Measurements from ENCODE around the gene AFAP1. TPM values are rescaled to one million over a fixed set of nuclear protein-coding genes. Genes with fewer than 3 reads are reported as not detected.
A peak's percentile ranks its signal among the peaks of the same experiment; 100 is the strongest.

Gene AFAP1
- total and polyA plus RNA-seq, 2 of the 8 experiments (the other 6 are each of a cell fraction or from before 2014, with no cell fraction given) = 3.6 to 18.2 TPM

GRCh38 chr4:7774301-7775294 lies 165.1 kb downstream of the AFAP1 start:
- no peak overlapping the region for H3K14ac ChIP-seq (ENCODE audit: insufficient read length)
- TF ChIP-seq SP2 (IDR thresholded peaks at IDR 0.05; ENCODE audit: low read length) (no peak), CHD1 (IDR thresholded peaks at IDR 0.05; ENCODE audit: low read depth, low read length) (no peak), CBX5 (IDR thresholded peaks at IDR 0.05; ENCODE audit: low read depth, low read length) (no peak)

More at GRCh38 chr4:7774301-7775294, 165.1 kb downstream of the AFAP1 start:
- H3K4me1 ChIP-seq (replicated peaks in 1 of 4; ENCODE audit: control insufficient read depth in 3 of 4, insufficient read depth in 4 of 4, low read length in 3 of 4) = peaks cover 0 to 6% (median 1%) of the 10 kb centered on the region in 4 experiments; a peak in 4 of 7 replicates
- H3K4me3 ChIP-seq (ENCODE audit: extremely low read depth in 1 of 4, insufficient read depth in 2 of 4, low read depth in 3 of 4, low read length in 4 of 4) = no peak overlapping the region
- H3K27ac ChIP-seq (ENCODE audit: low read depth, low read length) = no peak overlapping the region
- H3K36me3 ChIP-seq (ENCODE audit: control insufficient read depth in 2 of 4, insufficient read depth in 4 of 4, low read length in 3 of 4) = peaks cover 0 to 18% (median 4%) of the 10 kb centered on the region in 4 experiments; a peak in 3 of 8 replicates
- CTCF ChIA-PET (ENCODE audit: partially characterized antibody) = interaction anchor here (0.7 to 4.0 kb wide), 5 partner anchors 13 to 269 kb away, joined by 3 to 23 read pairs (median 3); no protein-coding TSS in a partner anchor
- no peaks in the 10 kb centered on the region; the same call in 1 of the 2 replicates for H3K79me1 ChIP-seq (ENCODE audit: low read depth, low read length)
- no peak overlapping the region for H2BK20ac ChIP-seq (ENCODE audit: low read length)
- WGBS, 2 experiments (ENCODE audit: extremely low coverage in 1 of 2, insufficient coverage in 1 of 2, insufficient read length in 1 of 2, insufficient replicate concordance in 2 of 2, low coverage in 1 of 2, low lambda C conversion rate in 2 of 2, missing lambda C conversion rate in 1 of 2) = 93% methylated on average over 22 of the region's 22 CpGs; no CpG with 5 or more reads in 1 of the 2 experiments
- H2AK5ac ChIP-seq (ENCODE audit: low read depth, low read length) = no peak overlapping the region
- no peaks in the 10 kb centered on the region for H3K23me2 ChIP-seq (ENCODE audit: low read depth, low read length)
- H3K4ac ChIP-seq (replicated peaks; ENCODE audit: insufficient read length, low read depth, low read length) = no peak overlapping the region
- H3K9ac ChIP-seq (replicated peaks in 1 of 4; ENCODE audit: extremely low read depth in 1 of 4, low read depth in 3 of 4, low read length in 3 of 4) = no peak overlapping the region
- no peaks in the 10 kb centered on the region for H3K27me3 ChIP-seq (replicated peaks in 1 of 4; ENCODE audit: control insufficient read depth in 3 of 4, extremely low read depth in 1 of 4, insufficient read depth in 3 of 4, low read length in 3 of 4)
- no peak overlapping the region for H2BK12ac ChIP-seq (ENCODE audit: low read depth, low read length)
- no peak overlapping the region for H2BK120ac ChIP-seq (replicated peaks; ENCODE audit: low read depth, low read length)
- DNase-seq (ENCODE audit: low read depth in 1 of 2, low spot score in 2 of 2) (no peak), FAIRE-seq (no peak)
- H3K23ac ChIP-seq (ENCODE audit: insufficient read length) = no peak overlapping the region
- no peak overlapping the region for H3K56ac ChIP-seq (replicated peaks; ENCODE audit: insufficient read length, low read depth, low read length)
- H4K91ac ChIP-seq (replicated peaks; ENCODE audit: insufficient read length, low read length) = no peak overlapping the region
- no peak overlapping the region for H2BK15ac ChIP-seq (ENCODE audit: low read length)
- H3K18ac ChIP-seq (ENCODE audit: extremely low read depth, low read length) = no peak overlapping the region; the same call in 1 of the 2 replicates
- no peaks in the 10 kb centered on the region for H3K79me2 ChIP-seq (ENCODE audit: control insufficient read depth in 1 of 2, insufficient read depth in 2 of 2, low read length in 2 of 2)
- no peak overlapping the region for H3K4me2 ChIP-seq (ENCODE audit: insufficient read depth in 1 of 2, low read depth in 2 of 2, low read length in 2 of 2)
- H4K5ac ChIP-seq (ENCODE audit: insufficient read length, low read depth, low read length) = no peak overlapping the region
- peak overlapping the region; percentile 28; the same call in 1 of the 2 replicates for H4K8ac ChIP-seq (ENCODE audit: extremely low read depth, insufficient read depth, low read length)
- no peak overlapping the region; the same call in 1 of the 2 replicates for H2BK5ac ChIP-seq (ENCODE audit: low read depth, low read length)
- peaks cover 0 to 2% of the 10 kb centered on the region in 2 experiments for H4K20me1 ChIP-seq (replicated peaks in 1 of 2; ENCODE audit: control insufficient read depth in 1 of 2, insufficient read depth in 2 of 2, low read length in 2 of 2)
- POLR2A ChIA-PET (ENCODE audit: partially characterized antibody) = no interaction called here
- H3K9me3 ChIP-seq (ENCODE audit: insufficient read depth in 2 of 2, low read depth in 1 of 2, low read length in 1 of 2) = no peaks in the 10 kb centered on the region
- H2AFZ ChIP-seq (ENCODE audit: low read length) = no peak overlapping the region

Measured in H1 (cell line).